ENCODE measurements around the gene MOB1A.
"Not testable (repeated sequence)": the region's sequence is repeated elsewhere in the genome, so short reads cannot be mapped to it uniquely, and the experiment has no call there.

Gene MOB1A

GRCh38 chr2:74148457-74149246 is 30.0 kb downstream of the MOB1A start:
- no peak for DNase-seq

DNA sequence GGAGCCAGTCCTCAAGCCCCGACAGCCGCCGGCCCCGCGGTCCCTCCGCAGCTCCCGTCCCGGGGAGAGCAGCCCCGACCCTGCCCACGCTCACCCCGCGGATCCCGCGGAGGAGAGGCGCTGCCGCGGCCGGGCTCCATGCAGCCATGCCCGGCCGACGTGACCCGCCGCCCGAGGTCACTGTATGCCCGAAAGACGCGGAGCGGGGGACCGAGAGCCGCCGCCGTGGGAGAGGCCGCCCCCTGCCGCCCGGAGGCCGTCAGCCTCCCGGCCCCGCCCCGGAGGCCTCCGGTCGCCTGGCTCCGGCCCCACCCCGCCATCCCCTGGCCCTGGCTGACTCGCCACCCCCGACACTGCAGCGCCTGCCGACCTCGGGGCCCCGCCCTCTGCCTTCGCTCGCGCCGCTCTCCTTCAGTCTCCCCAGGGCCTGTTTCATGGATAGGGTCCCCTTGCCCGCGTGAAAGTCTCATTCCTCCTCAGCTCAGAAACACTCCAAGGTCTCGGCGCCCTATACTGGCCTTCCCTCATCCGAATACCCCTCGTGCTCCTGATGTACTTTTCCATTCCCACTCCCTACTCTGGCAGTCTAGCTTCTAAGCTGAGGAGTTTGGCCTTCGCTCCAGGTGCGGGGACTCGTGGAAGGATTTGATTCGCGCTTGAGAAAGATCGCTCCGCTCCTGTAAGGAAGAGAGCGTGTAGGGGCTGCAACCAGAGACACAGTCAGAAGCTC is 30.8 kb downstream of the MOB1A start, which contains the start of gene BOLA3:
Gene BOLA3, minus strand, starts transcription at position 186 of the 730 bp plus-strand sequence. Its CDS starts 38 bp downstream, at position 148.
- no peak for DNase-seq

DNA sequence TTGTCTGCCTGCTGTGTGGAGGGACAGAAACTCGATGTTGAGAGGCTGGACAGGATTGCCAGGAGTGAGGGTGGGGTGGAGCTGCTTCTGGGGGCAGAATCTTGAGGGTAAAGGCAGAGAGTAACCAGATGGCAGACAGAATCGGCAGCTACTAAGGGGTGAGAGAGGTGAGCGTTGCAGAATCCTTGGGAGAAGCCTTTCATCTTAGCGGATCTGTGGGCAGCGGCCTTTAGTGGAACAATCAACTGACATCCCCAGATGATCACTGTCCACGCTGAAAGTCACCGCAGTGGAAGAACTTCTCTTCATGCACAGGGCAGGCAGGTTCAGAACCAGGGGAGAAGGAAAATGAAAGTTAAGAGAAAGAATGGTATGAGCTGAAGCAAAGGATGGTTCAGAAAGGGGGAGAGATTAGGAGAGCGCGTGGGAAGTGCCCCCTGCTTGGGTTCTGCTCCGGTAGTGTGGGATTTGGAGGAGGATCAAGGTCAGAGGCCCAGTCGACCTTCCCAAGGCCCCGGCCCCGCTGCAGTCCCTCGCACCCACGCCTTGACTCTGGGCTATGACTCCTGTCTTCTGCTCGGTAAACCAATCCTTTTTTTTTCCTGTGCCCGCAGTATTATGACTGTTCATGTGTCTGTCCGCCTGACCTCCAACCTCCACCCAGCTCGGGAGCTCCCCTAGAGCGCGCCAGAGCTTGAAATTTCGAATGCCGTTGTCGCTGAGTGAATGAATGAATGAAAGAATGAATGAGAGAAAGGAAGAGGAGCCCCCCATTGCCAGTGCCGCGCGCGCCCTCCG is 31.6 kb downstream of the MOB1A start:
- DNase-seq: no peak

DNA sequence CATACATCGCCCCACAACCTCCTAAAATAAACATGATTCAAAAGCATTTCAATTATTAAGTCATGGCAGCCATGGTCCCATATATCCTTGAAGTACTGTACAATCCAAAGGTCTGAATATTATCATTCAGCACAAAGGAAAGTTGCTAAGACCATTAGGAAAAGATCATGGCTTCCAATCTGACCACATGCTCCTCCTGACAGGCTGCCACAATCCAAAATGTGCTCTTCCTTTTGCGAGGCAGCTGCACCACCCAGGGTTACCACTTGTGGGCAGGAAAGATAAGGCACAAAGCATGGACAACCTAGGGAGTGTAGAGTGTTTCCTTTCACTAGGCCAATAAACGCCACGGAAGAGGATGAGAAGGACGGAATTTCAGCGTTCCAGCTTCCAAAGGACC is 36.3 kb downstream of the MOB1A start:
- no peak for DNase-seq

GRCh38 chr2:74138600-74139323 is 39.9 kb downstream of the MOB1A start:
- no peak for DNase-seq

GRCh38 chr2:74137651-74138599 is 40.8 kb downstream of the MOB1A start:
- DNase-seq: no peak

- DNase-seq: no peak
Measured at GRCh38 chr2:74131901-74132300, 46.8 kb downstream of the MOB1A start.

DNA sequence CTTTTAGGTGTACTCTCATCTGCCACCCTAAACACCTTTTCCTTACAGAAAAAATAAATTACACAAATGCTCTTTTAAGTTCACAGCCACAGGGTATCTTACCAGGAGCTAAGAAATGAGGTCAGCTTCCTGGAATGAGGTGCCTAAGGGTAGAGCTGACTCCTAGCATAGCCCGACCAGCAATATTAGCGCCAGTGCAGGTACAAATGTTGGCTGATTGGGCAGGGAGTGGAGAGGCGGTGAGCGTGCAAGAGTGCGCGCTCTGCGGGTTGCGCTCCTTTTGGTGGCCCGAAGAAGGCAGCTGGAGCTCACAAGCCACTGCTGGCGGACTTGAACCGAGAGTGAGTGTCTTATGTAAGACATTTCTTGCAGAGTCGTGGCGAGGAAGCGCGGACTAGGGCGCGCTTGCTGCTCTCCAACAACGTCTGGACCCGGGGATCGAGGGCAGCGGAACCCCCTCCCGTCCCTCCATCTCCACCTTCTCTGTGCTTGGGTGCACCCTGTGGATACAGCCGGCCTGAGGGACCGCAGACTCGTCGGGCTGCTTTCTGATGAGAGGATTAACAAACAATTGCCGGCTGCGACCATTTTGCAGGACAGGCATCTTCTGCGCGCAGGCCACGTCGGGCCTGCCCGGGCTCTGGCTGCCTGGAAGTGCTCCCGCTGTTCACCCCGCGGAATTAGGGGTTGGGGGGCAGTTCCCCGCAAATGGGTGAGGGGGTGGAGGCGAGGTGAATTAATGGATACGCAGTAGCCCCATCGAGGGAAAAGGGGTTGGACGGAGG is 48.3 kb downstream of the MOB1A start:
- DNase-seq: no peak

GRCh38 chr2:74128206-74128605 is 50.5 kb downstream of the MOB1A start:
- no peak for DNase-seq

DNA sequence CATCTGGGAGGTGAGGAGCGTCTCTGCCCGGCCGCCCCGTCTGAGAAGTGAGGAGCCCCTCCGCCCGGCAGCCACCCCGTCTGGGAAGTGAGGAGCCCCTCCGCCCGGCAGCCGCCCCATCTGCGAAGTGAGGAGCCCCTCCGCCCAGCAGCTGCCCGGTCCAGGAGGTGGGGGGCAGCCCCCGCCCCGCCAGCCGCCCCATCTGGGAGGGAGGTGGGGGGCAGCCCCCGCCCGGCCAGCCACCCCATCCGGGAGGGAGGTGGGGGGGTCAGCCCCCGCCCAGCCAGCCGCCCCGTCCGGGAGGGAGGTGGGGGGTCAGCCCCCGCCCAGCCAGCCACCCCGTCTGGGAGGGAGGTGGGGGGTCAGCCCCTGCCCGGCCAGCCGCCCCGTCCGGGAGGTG is 54.7 kb downstream of the MOB1A start:
- DNase-seq: not testable (repeated sequence)

DNA sequence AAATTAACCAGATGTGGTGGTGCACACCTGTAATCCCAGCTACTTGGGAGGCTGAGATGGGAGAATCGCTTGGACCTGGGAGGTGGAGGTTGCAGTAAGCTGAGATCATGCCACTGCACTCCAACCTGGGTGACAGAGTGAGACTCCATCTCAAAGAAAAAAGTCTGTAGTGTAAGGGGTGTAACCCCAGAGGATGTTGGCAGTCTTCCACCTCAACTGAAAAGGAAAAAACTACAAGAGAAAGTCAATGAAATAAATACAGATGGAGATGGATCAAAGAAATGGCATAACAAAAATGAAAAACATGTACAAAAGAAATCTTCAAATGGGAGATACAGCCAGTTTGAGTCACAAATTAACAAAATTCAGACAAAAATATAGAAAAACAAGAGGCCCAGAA is 56.8 kb downstream of the MOB1A start:
- not testable (repeated sequence) for DNase-seq

- no peak for DNase-seq
Measured at GRCh38 chr2:74119912-74120825, 58.5 kb downstream of the MOB1A start.

GRCh38 chr2:74119339-74119738 is 59.3 kb downstream of the MOB1A start:
- DNase-seq: no peak

DNA sequence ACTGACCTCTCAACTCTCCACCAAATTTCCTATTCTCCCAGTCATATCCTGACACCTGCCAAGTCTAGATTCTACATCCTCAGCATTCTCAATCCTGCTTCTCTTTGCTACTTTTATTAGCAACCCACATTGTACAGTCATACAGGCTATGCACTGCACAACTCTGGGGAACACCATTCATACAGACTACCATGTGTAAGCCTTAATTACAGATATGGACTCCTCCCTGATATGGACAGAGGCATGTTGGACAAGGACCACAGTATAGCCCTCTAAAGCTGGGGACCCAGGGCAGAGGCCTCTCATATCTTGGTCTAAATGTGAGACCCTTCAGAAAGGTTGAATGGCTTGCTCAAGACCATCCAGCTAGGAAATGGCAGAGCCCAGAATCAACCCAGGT is 67.3 kb downstream of the MOB1A start:
- no peak for DNase-seq

DNA sequence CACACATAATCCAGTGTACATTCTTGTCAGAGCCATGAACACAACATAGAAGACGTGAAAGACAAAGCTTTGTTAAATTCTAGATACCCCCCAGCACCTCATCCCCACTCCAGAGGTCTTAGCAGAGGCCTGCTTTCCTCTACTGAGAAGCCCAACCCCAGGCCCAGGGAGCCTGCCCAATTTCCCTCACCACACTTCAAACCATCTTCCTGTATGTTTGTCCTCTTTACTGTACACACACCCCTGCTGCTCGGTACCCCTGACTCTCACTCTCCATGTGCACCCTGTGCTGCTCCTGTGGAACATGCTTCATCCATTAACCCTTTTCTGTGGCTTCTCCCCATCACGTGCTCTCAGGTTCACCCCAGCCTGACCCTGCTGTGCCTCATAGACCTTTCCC is 68.1 kb downstream of the MOB1A start:
- DNase-seq: no peak

DNA sequence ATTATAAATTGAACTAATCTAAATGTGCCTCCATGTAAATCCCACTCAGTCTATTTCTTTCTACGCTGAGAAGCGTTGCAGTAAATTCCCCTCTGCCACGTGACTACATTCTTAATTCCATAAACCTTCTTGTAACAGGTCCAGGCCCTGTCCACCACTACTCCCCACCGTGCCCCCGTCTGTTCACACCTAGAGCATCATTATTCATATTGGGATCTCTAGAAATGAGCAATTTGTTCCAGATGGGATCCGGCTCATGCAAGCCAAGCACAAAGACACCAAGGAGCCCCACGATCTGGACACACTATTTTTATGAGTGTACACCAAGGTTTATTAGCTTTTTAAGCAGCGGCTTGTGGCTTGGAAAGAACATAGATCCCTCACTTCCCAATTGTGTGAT is 69.1 kb downstream of the MOB1A start:
- no peak for DNase-seq

- DNase-seq: no peak
Measured at GRCh38 chr2:74107071-74107470, 71.6 kb downstream of the MOB1A start.

DNA sequence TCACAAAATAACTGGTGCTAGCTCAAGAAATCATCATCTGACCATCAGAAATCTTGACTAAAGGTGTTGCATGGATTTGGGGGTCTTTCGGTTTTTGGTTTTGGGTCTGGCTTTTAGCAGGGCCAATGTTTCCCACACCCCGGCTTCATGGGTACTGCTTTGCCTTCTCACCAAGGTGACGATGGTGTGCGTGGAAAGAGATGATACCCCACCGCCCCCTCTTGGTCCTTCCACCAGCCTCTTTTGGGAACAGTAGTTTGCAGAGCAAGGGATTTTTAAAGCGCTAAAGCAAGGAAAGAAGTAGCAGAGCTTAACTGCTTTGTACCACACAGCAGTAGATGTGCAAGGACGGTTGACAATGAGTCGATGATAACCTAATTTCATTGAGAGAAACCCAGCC is 73.3 kb downstream of the MOB1A start:
- DNase-seq: no peak

DNA sequence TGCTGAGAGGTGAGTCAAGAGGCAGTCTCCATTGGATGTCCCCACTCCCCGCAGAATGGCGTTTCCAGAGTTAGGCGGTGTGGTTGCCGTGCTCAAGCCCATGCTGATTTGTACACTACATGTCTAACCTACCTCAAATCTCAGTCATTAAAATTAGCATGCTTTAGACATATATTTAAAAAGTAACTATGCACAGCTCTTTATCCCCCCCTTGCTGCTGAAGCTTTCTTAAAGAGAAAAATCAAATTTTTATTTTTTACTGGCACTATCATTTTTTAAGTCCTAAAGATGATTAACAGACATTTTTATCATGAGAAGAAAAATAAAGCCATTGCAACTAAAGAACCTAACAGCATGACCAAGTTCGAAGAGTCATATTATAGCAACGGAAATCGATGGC is 73.8 kb downstream of the MOB1A start:
- DNase-seq: no peak

GRCh38 chr2:74103763-74104162 is 74.9 kb downstream of the MOB1A start:
- no peak for DNase-seq
